ENCODE data around the gene TCFL5. TPM values are rescaled to one million over a fixed set of nuclear protein-coding genes. Genes with fewer than 3 reads are reported as not detected.

TCFL5 gene
- total RNA-seq, 4 donors from 2014 or later: 12.3 to 29.7 (median 18.8) TPM

DNA sequence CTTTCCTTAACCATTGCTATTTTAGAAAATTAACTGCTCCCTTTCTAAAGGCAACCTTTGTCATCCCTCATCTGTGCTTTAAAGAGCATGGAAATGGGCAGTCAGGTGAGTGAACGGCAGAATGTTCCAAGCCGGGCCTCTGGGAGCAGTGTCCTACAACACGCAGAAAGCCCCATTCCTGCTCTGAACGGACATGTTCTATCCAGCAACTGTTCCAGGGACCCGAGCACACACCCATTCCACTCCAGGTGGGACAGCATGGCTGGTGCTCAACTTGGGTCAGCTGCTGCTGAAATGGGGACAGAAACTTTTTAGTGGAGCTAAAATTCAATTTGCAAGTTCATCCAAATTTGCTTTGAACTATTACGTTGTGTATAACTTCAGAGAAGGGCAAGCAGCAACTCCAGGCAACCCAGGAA lies 38.0 kb upstream of the TCFL5 start:
- DNase-seq (ENCODE audit: extremely low spot score): no peak
- Histone ChIP-seq H3K4me3 (no peak overlapping the region), H3K36me3 (peaks cover 40 to 63% (median 50%) of the 10 kb centered on the region in 4 donors), H3K27me3 (no peaks in the 10 kb centered on the region), H3K4me1 (peaks cover 22 to 34% (median 29%) of the 10 kb centered on the region in 4 donors), H3K27ac (replicated peaks in 1 of 4) (peak overlapping the region in 1 of 4 donors; percentile 22), H3K9me3 (no peaks in the 10 kb centered on the region)
- TF ChIP-seq, protein P1, sequence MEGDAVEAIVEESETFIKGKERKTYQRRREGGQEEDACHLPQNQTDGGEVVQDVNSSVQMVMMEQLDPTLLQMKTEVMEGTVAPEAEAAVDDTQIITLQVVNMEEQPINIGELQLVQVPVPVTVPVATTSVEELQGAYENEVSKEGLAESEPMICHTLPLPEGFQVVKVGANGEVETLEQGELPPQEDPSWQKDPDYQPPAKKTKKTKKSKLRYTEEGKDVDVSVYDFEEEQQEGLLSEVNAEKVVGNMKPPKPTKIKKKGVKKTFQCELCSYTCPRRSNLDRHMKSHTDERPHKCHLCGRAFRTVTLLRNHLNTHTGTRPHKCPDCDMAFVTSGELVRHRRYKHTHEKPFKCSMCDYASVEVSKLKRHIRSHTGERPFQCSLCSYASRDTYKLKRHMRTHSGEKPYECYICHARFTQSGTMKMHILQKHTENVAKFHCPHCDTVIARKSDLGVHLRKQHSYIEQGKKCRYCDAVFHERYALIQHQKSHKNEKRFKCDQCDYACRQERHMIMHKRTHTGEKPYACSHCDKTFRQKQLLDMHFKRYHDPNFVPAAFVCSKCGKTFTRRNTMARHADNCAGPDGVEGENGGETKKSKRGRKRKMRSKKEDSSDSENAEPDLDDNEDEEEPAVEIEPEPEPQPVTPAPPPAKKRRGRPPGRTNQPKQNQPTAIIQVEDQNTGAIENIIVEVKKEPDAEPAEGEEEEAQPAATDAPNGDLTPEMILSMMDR (IDR thresholded peaks at IDR 0.05): peak in 2 of 3 experiments; percentile 19 to 31
- no peak for TF ChIP-seq POLR2AphosphoS5 (IDR thresholded peaks at IDR 0.05)
- intact Hi-C loops (cut with DNase I): loop anchor here (5.0 kb wide), 1 partner anchor 108 kb away; the partner anchor contains the start of gene BHLHE23
- 7% methylated on average over 6 of the region's 6 CpGs for WGBS

DNA sequence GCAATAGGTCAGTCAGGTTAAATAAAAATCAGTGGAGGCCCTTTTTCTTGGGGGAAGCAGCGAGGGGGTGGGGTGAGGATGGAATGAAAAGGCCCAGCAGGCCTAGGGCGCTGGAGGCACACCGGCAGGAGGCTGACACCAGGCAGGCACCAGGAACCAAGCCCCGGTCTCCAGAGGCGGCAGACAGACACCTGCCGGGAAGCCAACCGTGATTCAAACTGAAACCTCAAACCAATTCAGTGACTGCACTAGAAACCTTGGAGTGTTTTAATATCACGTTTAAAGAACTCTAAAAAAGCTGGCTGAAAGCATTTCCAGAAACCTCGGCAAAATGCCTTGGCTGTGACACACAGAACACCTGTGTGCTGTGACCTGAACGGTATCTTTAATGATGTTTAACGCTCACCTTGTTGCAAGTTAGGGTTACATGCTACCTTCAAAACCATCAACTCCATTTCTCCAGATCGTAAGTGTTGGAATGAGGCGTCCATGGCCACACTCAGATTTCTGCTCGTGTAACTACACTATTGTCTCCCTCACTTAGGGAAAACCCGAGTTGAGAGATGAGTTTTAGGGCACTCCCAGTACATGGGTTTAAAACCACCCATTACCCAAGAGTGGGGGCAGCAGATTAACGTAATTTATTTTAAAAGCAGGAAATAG lies 37.5 kb upstream of the TCFL5 start:
- 41% methylated on average over 16 of the region's 16 CpGs for WGBS
- DNase-seq (ENCODE audit: extremely low spot score): no peak

DNA sequence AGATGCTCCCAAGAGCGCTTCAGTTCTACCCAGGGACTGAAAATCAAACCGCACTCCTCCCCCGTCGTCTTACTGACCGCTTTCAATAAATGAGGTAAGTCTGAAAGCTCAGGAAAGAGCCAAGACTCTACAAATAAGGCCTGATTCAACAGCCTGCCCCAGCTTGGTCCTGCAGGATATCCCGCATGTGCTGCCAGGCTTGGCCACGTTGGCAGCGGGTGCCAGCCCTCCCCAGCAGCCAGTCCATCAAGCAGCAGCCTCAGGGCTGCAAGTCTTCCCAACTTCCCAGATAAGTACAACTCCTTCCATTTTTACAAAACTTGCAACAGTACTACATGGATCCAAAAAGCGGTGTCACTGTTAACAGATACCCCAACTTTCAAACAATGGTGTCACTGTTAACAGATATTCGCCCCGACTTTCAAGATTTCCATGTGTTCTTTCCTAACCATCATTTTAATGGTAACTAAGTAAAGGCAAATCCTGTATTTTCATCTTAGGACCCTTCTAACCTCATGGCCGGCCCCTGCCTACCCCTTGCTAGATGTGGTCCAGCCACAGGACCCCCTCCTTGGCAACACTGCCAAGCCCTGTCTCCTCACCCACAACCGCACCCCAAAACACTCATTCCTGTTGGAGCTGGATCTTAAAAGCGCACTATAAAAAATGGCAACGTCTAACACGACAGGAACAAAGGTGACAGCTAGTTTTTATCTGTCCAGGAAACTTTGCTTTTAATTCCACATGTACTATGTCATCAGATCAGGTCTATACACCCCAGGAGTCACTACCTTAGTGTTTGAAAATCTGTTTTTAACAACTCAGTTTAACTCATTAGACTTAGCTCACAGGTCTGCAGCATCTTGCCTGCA lies 36.7 kb upstream of the TCFL5 start:
- Histone ChIP-seq H3K4me1 (peaks cover 22 to 34% (median 29%) of the 10 kb centered on the region in 4 donors), H3K9me3 (no peaks in the 10 kb centered on the region), H3K27me3 (no peaks in the 10 kb centered on the region), H3K27ac (replicated peaks in 1 of 4) (no peak overlapping the region), H3K4me3 (no peak overlapping the region), H3K36me3 (peaks cover 39 to 63% (median 50%) of the 10 kb centered on the region in 4 donors)
- DNase-seq (ENCODE audit: extremely low spot score): no peak
- TF ChIP-seq POLR2AphosphoS5 (IDR thresholded peaks at IDR 0.05): peak in 1 of 2 donors; percentile 0
- TF ChIP-seq, protein P1 (IDR thresholded peaks at IDR 0.05): no peak
- no peak for TF ChIP-seq POLR2A (IDR thresholded peaks at IDR 0.05; ENCODE audit: low read depth)
- TF ChIP-seq EP300 (IDR thresholded peaks at IDR 0.05): no peak
- intact Hi-C loops (cut with DNase I): no loop called here
- WGBS: 80% methylated on average over 16 of the region's 16 CpGs

More for the DNA sequence above, 37.5 kb upstream of the TCFL5 start:
- no peak overlapping the region for H3K4me3 ChIP-seq
- no peak overlapping the region for H3K27ac ChIP-seq (replicated peaks in 1 of 4)
- H3K4me1 ChIP-seq: peaks cover 22 to 34% (median 29%) of the 10 kb centered on the region in 4 donors
- intact Hi-C loops (cut with DNase I): no loop called here
- no peaks in the 10 kb centered on the region for H3K9me3 ChIP-seq
- H3K36me3 ChIP-seq: peaks cover 40 to 63% (median 50%) of the 10 kb centered on the region in 4 donors
- TF ChIP-seq, protein P1 (IDR thresholded peaks at IDR 0.05): no peak
- H3K27me3 ChIP-seq: no peaks in the 10 kb centered on the region

DNA sequence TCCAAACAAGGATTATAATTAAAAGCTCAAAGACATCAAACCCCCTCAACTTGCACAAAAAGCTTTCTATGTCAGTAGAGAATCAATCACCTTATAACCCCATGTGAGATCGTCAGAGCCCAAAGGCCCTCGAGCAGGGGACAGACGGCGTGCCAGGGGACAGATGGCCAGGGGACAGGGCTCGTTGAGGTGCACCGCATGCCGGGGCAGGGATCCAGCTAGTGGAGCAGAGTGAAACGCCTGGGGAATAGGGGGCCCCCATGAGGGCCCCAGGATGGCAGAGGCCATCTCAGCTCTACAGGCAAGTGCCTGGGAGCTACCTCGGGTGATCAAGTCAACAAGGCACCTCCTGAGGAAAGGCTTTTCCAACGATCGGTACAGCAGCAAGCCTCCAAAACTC lies 36.0 kb upstream of the TCFL5 start:
- TF ChIP-seq EP300 (IDR thresholded peaks at IDR 0.05): no peak
- TF ChIP-seq, protein P1 (IDR thresholded peaks at IDR 0.05): no peak
- no peak for TF ChIP-seq POLR2AphosphoS5 (IDR thresholded peaks at IDR 0.05)
- TF ChIP-seq POLR2A (IDR thresholded peaks at IDR 0.05; ENCODE audit: low read depth): no peak
- WGBS: 76% methylated on average over 11 of the region's 11 CpGs

More for the DNA sequence above, 36.0 kb upstream of the TCFL5 start:
- Histone ChIP-seq H3K27me3 (no peaks in the 10 kb centered on the region), H3K4me1 (peaks cover 22 to 34% (median 29%) of the 10 kb centered on the region in 4 donors), H3K9me3 (no peaks in the 10 kb centered on the region), H3K36me3 (peaks cover 41 to 63% (median 51%) of the 10 kb centered on the region in 4 donors), H3K27ac (replicated peaks in 1 of 4) (no peak overlapping the region), H3K4me3 (no peak overlapping the region)
- no peak for DNase-seq (ENCODE audit: extremely low spot score)
- intact Hi-C loops (cut with DNase I): no loop called here
